Activated CD4-positive, alpha-beta T cell treated with anti-CD3 and anti-CD28 coated beads, Interleukin-2, amount 50 U/mL, for 16 hours (primary cell): ENCODE results near the gene NDUFS8.

Experiments used
- DNase-seq: peaks from one replicate; pipeline ENCODE4 v3.0.0-alpha.2; 2020

The NDUFS8 gene

GRCh38 chr11:68003846-68004550 lies 26.5 kb upstream of the NDUFS8 start, which contains the start of gene UNC93B1:
Gene UNC93B1, minus strand, starts transcription at chr11:68004097. Its CDS starts 54 bp downstream, at chr11:68004043.
- DNase-seq, result peak; percentile 88

DNA sequence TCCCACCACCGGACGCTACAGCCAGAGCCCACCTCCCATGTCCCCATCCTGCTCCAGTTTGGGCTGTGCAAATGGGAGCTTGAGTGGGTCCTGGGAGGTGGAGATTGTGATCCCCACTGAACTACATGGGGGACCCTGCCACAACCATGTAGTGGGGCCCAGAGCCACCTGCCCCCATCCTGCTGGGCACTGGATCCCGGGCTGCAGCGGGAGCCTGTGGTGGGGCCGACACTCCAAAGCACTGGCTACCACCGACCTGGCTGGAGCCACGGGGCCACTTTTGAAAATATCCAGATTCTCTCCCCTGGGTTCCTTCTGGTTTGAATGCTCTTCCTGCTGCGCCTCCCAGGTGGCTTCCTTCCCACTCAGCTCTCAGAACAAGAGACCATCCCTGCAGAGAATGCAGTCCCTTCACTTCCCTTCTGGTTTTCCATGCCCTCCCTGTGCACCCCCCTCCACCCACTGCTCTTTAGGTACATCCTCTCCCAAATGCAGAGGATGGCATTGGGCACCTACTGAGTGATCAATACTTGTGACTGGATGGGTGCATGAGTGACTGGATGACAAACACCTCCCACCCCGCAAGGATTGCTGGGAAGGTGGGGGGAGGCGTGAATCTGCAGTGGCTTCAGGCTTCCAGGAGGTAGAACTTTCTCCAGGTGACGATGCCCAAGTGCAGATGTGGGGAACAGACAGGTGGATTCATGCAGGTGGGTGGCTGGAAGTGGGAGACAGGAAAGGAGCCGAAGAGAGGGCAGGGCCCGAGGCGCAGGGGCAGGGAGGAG lies 25.7 kb upstream of the NDUFS8 start:
- DNase-seq, result no peak

DNA sequence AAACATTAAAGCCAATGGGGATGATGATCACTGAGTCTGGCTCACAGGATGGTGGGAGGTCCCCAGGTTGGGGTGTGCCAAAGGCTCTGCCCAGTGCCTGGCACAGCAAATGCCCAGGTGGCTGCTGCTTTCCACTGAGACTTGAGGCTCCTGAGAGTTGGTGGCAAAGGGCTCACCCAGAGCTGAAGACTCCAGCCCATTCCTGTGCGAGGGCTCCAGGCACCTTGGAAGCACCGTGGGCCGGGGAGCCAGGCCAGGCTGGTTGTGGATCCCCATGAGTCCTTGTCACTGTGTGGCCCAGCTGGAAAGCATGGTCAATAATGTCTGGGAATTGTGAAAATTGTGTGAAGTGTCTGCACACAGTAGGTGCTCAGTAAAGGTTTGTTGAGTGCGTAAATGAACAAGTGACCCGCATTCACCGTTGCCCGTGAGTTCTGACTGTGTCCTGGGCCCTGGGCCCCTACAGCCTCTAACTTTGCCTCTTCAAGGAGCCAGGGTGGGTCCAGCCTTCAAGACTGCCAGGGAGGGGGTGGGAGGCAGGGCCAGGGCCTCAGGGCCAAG lies 23.8 kb upstream of the NDUFS8 start:
- no peak for DNase-seq

DNA sequence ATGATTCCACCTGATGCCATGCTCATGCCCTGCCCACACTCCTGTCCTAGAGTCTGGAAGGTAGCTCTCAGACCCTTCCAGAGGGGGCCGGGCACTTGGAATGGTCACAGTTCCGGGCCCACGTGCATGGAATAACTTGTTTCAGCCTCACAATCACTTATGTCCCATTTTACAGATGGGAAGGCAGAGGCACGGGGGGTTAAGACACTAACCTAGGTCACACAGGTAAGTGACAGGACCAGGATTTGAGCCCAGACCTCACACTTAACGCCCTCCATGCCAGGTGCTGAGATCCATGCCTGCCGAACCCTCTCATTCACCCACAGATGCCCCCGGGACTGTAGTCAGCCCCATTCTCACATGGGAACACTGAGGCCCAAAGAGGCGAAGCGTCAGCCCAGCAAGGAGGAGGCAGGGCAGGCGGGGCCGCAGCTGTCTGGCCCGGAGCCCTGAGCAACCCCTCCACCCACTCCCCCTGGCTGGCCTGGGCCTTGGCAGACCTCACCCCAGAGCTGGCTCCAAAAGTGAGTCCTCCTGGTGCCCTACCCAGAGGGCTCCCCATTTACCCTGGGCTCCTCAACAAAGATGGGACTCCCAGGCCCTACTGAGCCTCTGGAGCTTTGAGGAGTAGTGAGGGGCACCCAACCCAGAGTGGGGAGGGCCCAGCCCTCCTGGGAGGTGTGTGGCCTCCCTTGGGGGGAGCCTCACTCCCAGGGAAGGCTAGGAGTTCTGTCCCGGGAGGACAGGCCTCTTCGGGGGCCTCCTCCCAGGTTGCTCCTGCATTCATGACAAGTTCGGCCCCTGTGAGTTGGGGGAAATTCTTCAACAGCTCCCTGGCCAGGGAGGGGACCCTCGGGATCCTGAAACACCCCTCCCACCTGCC lies 22.7 kb upstream of the NDUFS8 start:
- no peak for DNase-seq

GRCh38 chr11:68008381-68009337 lies 21.8 kb upstream of the NDUFS8 start:
- no peak for DNase-seq

DNA sequence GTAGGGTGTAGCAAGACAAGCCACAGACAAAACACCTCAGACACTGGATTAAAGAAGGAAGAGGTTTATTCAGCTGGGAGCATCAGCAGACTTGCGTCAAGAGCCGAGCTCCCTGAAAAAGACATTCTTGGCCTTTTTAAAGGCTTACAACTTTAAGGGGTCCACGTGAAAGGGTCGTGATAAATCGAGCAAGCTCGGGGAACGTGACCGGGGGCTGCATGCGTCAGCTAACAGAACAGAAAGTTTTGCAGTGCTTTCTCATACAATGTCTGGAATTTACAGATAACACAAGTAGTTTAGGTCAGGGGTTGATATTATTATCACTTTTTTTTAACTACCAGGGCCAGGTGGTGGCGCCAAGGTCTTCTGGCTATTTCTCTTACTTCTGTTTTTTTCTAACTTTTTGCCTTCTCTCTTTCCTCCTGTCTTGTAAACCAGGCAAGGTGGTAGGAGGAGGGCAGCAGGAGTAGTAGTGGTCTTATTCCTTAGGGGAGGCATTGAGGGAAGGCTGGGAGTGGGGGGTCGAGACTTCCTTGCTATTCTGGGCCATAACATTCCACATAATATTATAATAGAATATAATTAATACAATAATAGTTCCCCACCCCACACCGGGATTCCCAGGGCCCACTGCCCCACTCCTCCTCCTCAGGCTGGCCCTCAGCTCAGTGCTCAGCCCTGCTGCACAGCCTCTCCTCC lies 20.9 kb upstream of the NDUFS8 start:
- DNase-seq, result peak; percentile 8

GRCh38 chr11:68010090-68011041 lies 20.1 kb upstream of the NDUFS8 start, which contains the start of gene ALDH3B1:
Gene ALDH3B1, plus strand, starts transcription at chr11:68010327. Its CDS starts 4,971 bp downstream, at chr11:68015298.
- no peak for DNase-seq

DNA sequence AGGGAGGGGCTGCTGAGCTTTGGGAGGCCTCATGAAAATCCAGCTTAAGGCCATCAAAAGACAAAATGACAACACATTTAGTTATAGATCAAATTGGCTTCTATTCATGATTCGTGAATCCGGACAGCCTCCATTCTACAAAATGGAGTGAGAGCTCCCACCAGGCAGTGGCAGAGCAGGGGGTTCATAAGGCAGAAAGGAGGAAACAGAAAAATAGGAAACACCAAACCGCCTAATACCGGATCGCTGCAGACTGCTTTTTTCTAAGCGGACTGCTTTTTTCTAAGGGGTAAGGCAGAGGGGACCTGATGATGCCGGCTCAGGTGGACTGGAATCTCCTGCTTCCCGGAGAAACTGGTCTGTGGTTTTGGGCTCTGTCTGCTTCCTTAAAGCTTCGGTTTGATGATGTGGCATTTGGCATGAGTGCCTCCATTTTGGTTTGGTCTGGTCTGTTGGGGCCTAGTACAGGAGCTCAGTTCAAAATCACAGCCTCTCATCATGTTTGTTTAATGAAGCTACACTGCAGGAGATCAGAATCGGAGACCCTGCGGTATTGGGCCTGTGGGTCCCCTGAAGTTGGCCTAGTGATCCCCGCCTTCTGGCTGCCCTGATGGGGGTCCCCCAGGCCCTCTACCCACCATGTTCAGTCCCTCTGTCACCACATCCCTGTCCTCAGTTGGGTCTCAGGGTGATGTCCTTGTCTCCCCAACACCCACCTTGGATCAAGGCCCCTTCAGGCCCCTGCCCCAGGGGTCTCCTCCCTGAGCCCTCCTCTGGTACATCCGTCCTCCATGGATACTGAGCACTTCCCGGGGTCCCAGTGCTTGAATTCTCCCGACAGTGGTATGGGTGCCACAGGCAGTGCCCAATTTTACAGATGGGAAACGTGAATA lies 19.2 kb upstream of the NDUFS8 start:
- no peak for DNase-seq

DNA sequence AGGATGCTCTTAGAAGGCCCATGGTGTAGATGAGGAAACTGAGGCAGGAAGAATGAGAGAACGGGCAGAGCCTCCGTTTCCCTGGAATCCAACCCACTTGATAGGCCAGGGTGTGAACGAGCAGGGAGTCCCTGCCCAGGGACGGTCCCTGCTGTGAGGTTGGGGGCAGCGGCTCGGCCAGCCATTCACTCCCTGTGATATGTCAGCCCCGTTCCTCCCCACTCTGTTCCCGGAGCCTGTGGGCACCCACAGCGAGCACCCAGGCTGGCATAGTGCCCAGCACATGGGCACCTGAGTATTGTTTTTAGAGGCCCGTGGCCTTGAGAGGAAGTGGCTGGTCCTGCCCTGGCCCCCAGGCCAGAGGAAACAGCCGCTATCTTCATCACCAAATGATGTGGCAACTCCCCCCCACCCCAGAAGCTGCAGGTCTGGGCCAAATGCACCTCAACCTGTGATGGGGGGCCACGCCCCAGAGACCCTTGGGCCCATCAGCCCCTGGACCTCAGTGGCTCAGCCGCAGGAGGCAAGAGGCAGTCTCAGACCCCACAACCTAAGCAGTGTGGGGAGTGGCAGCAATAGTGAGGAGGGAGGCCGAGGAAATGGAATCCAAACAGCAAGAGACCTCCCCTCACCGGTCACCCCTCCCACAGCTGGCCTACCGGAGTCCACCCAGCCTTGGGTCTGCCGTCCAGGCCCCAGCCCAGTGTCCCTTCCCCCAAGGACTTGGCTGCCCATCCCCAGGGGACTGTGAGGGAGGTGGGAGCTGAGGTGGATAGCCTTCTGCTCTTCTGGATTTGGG lies 18.2 kb upstream of the NDUFS8 start:
- no peak for DNase-seq

DNA sequence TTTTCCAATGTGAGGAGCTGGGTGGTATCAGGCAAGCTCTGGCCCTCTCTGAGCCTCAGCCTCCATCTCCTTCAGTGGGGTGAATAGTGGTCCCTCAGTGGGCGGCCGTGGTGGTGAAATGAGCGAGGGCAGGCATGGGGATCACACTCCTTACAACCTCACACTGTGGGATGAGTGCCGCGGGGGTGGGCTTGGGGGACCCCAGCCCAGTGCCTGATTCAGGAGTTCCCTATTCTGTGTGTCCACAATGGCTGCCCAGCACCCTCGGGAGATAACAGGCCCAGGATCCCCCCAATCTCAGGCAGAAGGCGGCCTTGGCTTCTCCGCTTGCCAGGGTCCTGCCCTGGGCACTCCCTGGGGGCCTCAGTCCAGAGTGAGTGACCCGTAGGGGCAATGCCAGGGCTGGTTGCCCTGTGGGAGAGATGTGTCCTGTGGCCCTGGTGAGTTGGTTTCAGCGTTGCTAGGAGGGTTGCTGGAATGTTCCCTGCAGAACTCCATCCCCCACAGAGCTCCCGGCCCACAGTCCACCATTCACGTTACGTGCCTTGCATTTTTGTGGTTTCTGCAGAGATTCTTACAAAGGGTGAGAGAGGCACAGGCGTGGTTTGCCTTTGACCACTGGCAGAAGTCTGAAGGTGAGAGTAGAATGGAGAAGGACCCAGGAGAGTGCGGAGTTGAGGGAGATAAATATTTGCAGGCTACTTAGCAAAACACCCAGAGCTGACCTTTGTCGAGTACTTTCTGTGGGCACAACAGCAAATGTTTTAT lies 17.5 kb upstream of the NDUFS8 start:
- no peak for DNase-seq

DNA sequence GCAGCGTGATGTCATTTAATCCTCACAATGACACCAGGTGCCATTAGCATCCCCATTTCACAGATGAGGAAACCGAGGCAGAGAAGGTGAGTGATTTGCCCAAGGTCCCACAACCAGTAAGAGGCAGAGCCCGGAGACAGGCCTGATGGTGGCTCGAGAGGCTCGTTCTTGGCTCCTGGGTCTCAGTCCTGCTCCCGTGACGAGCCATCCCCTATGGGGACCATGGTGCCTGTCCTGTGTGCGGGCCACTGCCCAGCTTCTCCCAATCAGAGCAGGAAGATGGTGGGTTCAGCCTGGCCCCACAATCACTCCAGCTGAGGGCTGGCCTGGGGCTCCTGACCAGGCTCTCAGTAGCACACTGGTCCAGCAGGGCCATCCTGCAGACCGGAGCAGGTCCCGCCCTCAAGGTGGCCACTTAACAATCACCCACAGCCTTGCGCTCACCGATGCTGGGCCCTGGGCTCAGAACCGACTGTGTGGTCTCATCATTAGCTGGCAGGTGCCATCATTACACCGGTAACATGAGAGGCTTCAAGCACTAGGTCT lies 16.8 kb upstream of the NDUFS8 start:
- no peak for DNase-seq

DNA sequence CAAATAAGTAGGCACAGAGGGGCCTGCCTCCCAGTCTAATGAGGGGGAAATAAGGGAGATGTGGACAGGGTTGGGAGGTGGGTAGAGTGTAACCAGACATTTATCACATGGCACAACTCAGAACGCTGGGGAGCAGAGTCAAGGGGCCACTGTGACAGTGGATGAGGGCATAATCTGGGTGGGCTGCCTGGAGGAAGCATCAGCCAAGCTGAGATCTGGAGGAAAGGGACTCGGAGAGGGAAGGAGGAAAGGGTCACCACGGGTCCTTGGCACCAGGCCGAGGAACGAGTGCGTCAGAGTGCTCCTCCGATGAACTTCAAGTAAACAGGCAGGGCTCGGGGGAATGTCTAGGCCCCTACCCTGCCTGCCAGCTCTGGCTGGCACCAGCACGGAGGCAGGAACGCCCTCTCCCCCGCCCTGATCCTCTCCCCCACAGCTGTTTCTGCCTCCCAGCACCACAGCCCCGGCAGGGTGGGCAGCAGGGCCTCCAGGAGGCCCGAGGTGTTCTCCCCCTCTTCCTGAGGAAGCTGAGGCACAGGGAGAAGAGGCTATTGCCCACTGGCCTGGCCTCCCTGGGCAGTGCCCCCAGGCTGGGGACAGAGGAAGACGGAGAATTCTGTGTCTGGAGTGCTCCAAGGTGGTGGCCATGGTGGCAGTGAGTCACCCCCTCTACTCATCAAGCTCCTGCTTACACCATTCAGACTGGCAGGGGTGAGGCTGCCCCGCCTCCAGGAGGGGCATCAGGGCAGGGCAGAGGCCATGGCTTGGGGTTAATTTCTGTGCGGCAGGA lies 16.1 kb upstream of the NDUFS8 start:
- no peak for DNase-seq

- no peak for DNase-seq
Measured at GRCh38 chr11:68014947-68015447, 15.5 kb upstream of the NDUFS8 start.

DNA sequence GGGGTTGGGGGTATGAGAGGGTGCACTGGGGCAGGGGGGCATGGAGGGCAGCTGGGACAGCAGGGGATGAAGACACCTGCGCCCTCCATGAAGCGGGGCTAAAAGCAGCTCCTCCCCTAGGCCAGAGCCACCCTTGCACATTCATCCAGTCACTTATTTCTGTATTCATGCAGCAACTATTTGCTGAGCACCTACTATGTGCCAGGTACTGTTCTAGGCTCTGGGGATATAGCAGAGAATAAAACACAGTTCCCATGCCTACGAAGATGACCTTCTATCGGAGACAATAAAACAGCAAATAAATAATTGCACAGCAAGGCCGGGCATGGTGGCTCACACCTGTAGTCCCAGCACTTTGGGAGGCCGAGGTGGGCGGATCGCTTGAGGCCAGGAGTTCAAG lies 15.0 kb upstream of the NDUFS8 start:
- DNase-seq, result no peak

GRCh38 chr11:68016161-68016903 lies 14.1 kb upstream of the NDUFS8 start:
- DNase-seq, result no peak
